GM12891 (cell line): Measurements from ENCODE around the gene CCNK.

Experiments used
- PAX5 ChIP-seq: IDR thresholded peaks from 2 replicates; pipeline ENCODE4 v1.6.1; 2011; ENCODE audit warnings: low read length, moderate library complexity, mild to moderate bottlenecking; ENCODE audit not compliant: insufficient read depth, severe bottlenecking
- POLR2A ChIP-seq: IDR thresholded peaks from 2 replicates; pipeline ENCODE4 v1.6.1; 2011; ENCODE audit warnings: low read depth, low read length, control low read depth
- POLR2AphosphoS5 ChIP-seq: IDR thresholded peaks from 2 replicates; pipeline ENCODE4 v1.6.1; 2011; ENCODE audit warnings: low read depth, low read length, control low read depth
- SPI1 ChIP-seq: IDR thresholded peaks from 2 replicates; pipeline ENCODE4 v1.6.1; 2011; ENCODE audit warnings: low read depth, low read length, control low read depth
- TAF1 ChIP-seq: IDR thresholded peaks from 2 replicates; pipeline ENCODE4 v1.6.1; 2011; ENCODE audit warnings: low read depth, low read length, control low read depth

GRCh38 chr14:99450266-99450665, 30.9 kb upstream of the CCNK start:
- TF ChIP-seq POLR2A (no peak), POLR2AphosphoS5 (no peak), TAF1 (no peak), SPI1 (no peak), PAX5 (no peak)
